ENCODE results near the gene ALAD. TPM values are rescaled to one million over a fixed set of nuclear protein-coding genes. Genes with fewer than 3 reads are reported as not detected.
A peak's percentile ranks its signal among the peaks of the same experiment; 100 is the strongest.

The ALAD gene
- total RNA-seq, 3 donors from 2014 or later (not counting 1 experiment from before 2014, with no cell fraction given), result 30.3 to 38.7 (median 36.4) TPM

GRCh38 chr9:113363336-113363735, 37.7 kb downstream of the ALAD start:
- no peaks in the 10 kb centered on the region for H3K27me3 ChIP-seq (ENCODE audit: control insufficient read depth, insufficient read depth, low read length)
- no peaks in the 10 kb centered on the region for H3K9me3 ChIP-seq (ENCODE audit: control insufficient read depth, insufficient read depth, low read length)
- 97% methylated on average over 3 of the region's 3 CpGs for WGBS (ENCODE audit: insufficient coverage)
- Mint-ChIP-seq H3K36me3 (no peaks in the 10 kb centered on the region), H3K9me3 (no peaks in the 10 kb centered on the region), H3K4me3 (no peak overlapping the region), H3K27me3 (ENCODE audit: low read depth in 2 of 2) (no peaks in the 10 kb centered on the region), H3K4me1 (no peaks in the 10 kb centered on the region), H3K27ac (no peak overlapping the region)
- no peaks in the 10 kb centered on the region for H3K4me1 ChIP-seq (ENCODE audit: control insufficient read depth, insufficient read depth, low read length)
- no peak overlapping the region for H3K27ac ChIP-seq (ENCODE audit: low read length)
- no peak for TF ChIP-seq CTCF (IDR thresholded peaks at IDR 0.05)
- no peak overlapping the region for H3K4me3 ChIP-seq (ENCODE audit: low read length)
- DNase-seq, result no peak
- no peak for ATAC-seq
- intact Hi-C loops (cut with micrococcal nuclease), result no loop called here
- no peaks in the 10 kb centered on the region for H3K36me3 ChIP-seq (ENCODE audit: control insufficient read depth, insufficient read depth, low read length)

GRCh38 chr9:113361304-113362018, 39.6 kb downstream of the ALAD start:
- 84% methylated on average over 5 of the region's 7 CpGs for WGBS (ENCODE audit: insufficient coverage)

DNA sequence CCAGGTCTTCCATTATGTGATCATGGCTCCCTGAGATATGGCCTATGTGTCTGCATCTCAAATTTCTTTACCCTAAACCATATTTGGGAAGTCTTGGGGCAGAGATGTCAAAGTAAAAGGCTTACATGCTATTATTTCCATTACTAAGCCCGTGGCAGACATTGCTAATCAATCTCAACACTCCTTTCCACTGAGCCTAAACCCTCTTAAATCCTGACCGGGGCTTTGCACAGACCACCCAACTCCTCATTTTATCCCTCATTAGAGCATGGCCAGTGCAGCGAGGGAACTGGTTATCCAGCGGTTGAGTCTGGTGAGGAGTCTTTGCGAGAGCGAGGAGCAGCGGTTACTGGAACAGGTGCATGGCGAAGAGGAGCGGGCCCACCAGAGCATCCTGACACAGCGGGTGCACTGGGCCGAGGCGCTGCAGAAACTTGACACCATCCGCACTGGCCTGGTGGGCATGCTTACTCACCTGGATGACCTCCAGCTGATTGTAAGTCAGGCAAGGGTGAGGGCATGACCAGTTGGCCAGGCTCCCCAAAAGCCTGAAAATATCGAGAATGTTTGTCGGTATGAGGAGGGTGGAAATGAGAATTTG, 40.7 kb downstream of the ALAD start:
- Mint-ChIP-seq H3K27me3 (ENCODE audit: low read depth in 2 of 2) (no peaks in the 10 kb centered on the region), H3K36me3 (no peaks in the 10 kb centered on the region), H3K4me3 (no peak overlapping the region), H3K9me3 (no peaks in the 10 kb centered on the region), H3K4me1 (no peaks in the 10 kb centered on the region), H3K27ac (no peak overlapping the region)
- DNase-seq (no peak), ATAC-seq (no peak)
- 95% methylated on average over 15 of the region's 15 CpGs for WGBS (ENCODE audit: insufficient coverage)
- intact Hi-C loops (cut with micrococcal nuclease), result no loop called here
- H3K27me3 ChIP-seq (ENCODE audit: control insufficient read depth, insufficient read depth, low read length), result no peaks in the 10 kb centered on the region
- H3K27ac ChIP-seq (ENCODE audit: low read length), result no peak overlapping the region
- H3K36me3 ChIP-seq (ENCODE audit: control insufficient read depth, insufficient read depth, low read length), result no peaks in the 10 kb centered on the region
- H3K4me3 ChIP-seq (ENCODE audit: low read length), result no peak overlapping the region
- no peak for TF ChIP-seq CTCF (IDR thresholded peaks at IDR 0.05)
- H3K4me1 ChIP-seq (ENCODE audit: control insufficient read depth, insufficient read depth, low read length), result no peaks in the 10 kb centered on the region
- no peaks in the 10 kb centered on the region for H3K9me3 ChIP-seq (ENCODE audit: control insufficient read depth, insufficient read depth, low read length)

More at GRCh38 chr9:113361304-113362018, 39.6 kb downstream of the ALAD start:
- no peak overlapping the region for H3K4me3 ChIP-seq (ENCODE audit: low read length)
- intact Hi-C loops (cut with micrococcal nuclease), result no loop called here
- peak overlapping the region in 1 of 2 donors; percentile 7 for H3K27ac Mint-ChIP-seq
- H3K36me3 Mint-ChIP-seq, result no peaks in the 10 kb centered on the region
- no peaks in the 10 kb centered on the region for H3K4me1 Mint-ChIP-seq
- no peaks in the 10 kb centered on the region for H3K4me1 ChIP-seq (ENCODE audit: control insufficient read depth, insufficient read depth, low read length)
- H3K27me3 Mint-ChIP-seq (ENCODE audit: low read depth in 2 of 2), result no peaks in the 10 kb centered on the region
- DNase-seq (no peak), ATAC-seq (no peak)
- H3K4me3 Mint-ChIP-seq, result no peak overlapping the region
- H3K9me3 ChIP-seq (ENCODE audit: control insufficient read depth, insufficient read depth, low read length), result no peaks in the 10 kb centered on the region
- H3K9me3 Mint-ChIP-seq, result no peaks in the 10 kb centered on the region
- no peaks in the 10 kb centered on the region for H3K27me3 ChIP-seq (ENCODE audit: control insufficient read depth, insufficient read depth, low read length)
- no peak for TF ChIP-seq CTCF (IDR thresholded peaks at IDR 0.05)
- H3K36me3 ChIP-seq (ENCODE audit: control insufficient read depth, insufficient read depth, low read length), result no peaks in the 10 kb centered on the region
- no peak overlapping the region for H3K27ac ChIP-seq (ENCODE audit: low read length)

Data from natural killer cell (primary cell).